NB4 (cell line): ENCODE measurements around the gene POLR2J3.
"Not testable (repeated sequence)": the region's sequence is repeated elsewhere in the genome, so short reads cannot be mapped to it uniquely, and the experiment has no call there.

ENCODE experiments used
- CTCF ChIP-seq: IDR thresholded peaks from one replicate; pipeline ENCODE4 v1.5.1; 2012; ENCODE audit warnings: low read depth, low read length
- MAX ChIP-seq: IDR thresholded peaks from 2 replicates; pipeline ENCODE4 v1.6.1; 2011; ENCODE audit warnings: low read depth, low read length
- POLR2A ChIP-seq: IDR thresholded peaks from 2 replicates; pipeline ENCODE4 v1.6.1; 2011; ENCODE audit warnings: mild to moderate bottlenecking; ENCODE audit not compliant: insufficient read length; ENCODE audit errors: extremely low read depth

GRCh38 chr7:102611675-102612325 is 39.4 kb upstream of the POLR2J3 start:
- not testable (repeated sequence) for TF ChIP-seq CTCF, POLR2A, MAX
